SU-DHL-6 (cell line): Measurements from ENCODE around the gene VDAC1.

Experiments used
- EZH2phosphoT487 ChIP-seq: fragments of 200-600 bp; sonication (generic), shearing (Covaris generic); conservative IDR thresholded peaks from 2 replicates; pipeline ENCODE4 v1.6.1; 2018; ENCODE audit warnings: mild to moderate bottlenecking, antibody characterized with exemption, low read length, moderate library complexity, mixed read lengths
- TF ChIP-seq, protein P1 (sequence below): fragments of 200-600 bp; sonication (generic); IDR thresholded peaks from one replicate; pipeline ENCODE4 v1.5.1; 2017; ENCODE audit warnings: antibody characterized with exemption, mild to moderate bottlenecking, low read length, moderate library complexity; ENCODE audit not compliant: insufficient read depth, poor library complexity, severe bottlenecking

- TF ChIP-seq, protein P1, sequence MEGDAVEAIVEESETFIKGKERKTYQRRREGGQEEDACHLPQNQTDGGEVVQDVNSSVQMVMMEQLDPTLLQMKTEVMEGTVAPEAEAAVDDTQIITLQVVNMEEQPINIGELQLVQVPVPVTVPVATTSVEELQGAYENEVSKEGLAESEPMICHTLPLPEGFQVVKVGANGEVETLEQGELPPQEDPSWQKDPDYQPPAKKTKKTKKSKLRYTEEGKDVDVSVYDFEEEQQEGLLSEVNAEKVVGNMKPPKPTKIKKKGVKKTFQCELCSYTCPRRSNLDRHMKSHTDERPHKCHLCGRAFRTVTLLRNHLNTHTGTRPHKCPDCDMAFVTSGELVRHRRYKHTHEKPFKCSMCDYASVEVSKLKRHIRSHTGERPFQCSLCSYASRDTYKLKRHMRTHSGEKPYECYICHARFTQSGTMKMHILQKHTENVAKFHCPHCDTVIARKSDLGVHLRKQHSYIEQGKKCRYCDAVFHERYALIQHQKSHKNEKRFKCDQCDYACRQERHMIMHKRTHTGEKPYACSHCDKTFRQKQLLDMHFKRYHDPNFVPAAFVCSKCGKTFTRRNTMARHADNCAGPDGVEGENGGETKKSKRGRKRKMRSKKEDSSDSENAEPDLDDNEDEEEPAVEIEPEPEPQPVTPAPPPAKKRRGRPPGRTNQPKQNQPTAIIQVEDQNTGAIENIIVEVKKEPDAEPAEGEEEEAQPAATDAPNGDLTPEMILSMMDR: no peak
- TF ChIP-seq EZH2phosphoT487: no peak
Observed at GRCh38 chr5:133968204-133968980, 36.4 kb downstream of the VDAC1 start, which contains the start of gene C5orf15.
